Pancreas (tissue), 10 donors: ENCODE data around the gene PLCG2. TPM values are rescaled to one million over a fixed set of nuclear protein-coding genes. Genes with fewer than 3 reads are reported as not detected.

Experiments
- ATAC-seq, 4 donors: fragments of 200-7000 bp; cut with Tn5 transposase; one replicate each; pipeline versions ENCODE4 v1.8.0 to v1.9.1; 2020; ENCODE audit warnings: mild to moderate bottlenecking in 4 of 4, moderate library complexity in 4 of 4
- DNase-seq, 6 donors: peaks; one replicate each; pipeline ENCODE4 v3.0.0-alpha.2; 2020
- FAIRE-seq: peaks from 2 replicates; lab custom pipeline; 2012; peaks lifted over from hg19 to GRCh38; lab: Jason Lieb, UNC
- H3K27ac ChIP-seq, 4 donors: fragments of 200-600 bp; sonication (generic); 1 replicate in 3 of 4; 2 replicates in 1 of 4; pipeline versions ENCODE4 v1.5.0 to v1.8.0; 2020
- H3K27me3 ChIP-seq, 4 donors: fragments of 200-600 bp; one replicate each; pipeline ENCODE4 v1.8.0; 2021
- H3K36me3 ChIP-seq, 3 donors: fragments of 200-600 bp; sonication (generic) in 1 of 3; one replicate each; pipeline versions ENCODE4 v1.5.0 to v1.8.0; 2020 to 2021
- H3K4me1 ChIP-seq, 3 donors: fragments of 200-600 bp; one replicate each; pipeline ENCODE4 v1.8.0; 2021
- H3K4me3 ChIP-seq, 4 donors: fragments of 200-600 bp; sonication (generic) in 2 of 4; one replicate each; pipeline versions ENCODE4 v1.5.0 to v1.8.0; 2020 to 2021
- H3K9me3 ChIP-seq, 4 donors: fragments of 200-600 bp; one replicate each; pipeline ENCODE4 v1.8.0; 2021
- WGBS, 2 donors: extraction: QIAGEN DNeasy Blood & Tissue Kit; methylation state at CpG; one replicate each; pipeline ENCODE4 v1.1.7; 2013; 5-methylcytosine and 5-hydroxymethylcytosine counted together
- intact Hi-C, 3 donors: fragments of 100-400 bp; cut with DNase I; formaldehyde crosslinking; loops; one replicate each; pipeline versions ENCODE4 v1.11.1 to v1.14.2; 2022
- polyA plus RNA-seq, 2 donors: library from polyadenylated mRNA; stranded (reverse); fragments of 200-250 nt; gene quantifications; one replicate each; pipeline ENCODE4 v1.2.3, GENCODE V29; 2013
- total RNA-seq, 6 donors: library from RNA; stranded (reverse); fragmentation: NEBNext Ultra II Directional in 4 of 6; extraction: Animal tissue kit (Norgen Biotek cat#: 25700) in 4 of 6; gene quantifications; one replicate each; pipeline versions ENCODE4 v1.2.1 to v1.2.4, GENCODE V29; 2021 to 2023
- TF ChIP-seq, protein P1 (sequence below), 4 donors: fragments of 200-600 bp; sonication (generic) in 3 of 4; IDR thresholded peaks; one replicate each; pipeline versions ENCODE4 v1.5.0 to v1.8.0; 2021; ENCODE audit warnings: antibody characterized with exemption in 4 of 4
- donor health status: healthy with polysubstance abuse.
- donor health status: DM: no; HTN: no; CAD: no; lungs with moderate emphysema.
- donor health status: DM: no; HTN: no; CAD: no.
- donor health status: control.
- donor health status: control.
- donor health status: Bipolar disorder and iron deficiency.
- donor health status: DM: yes; HTN: yes; CAD: no.
- donor health status: DM: no; HTN: no; CAD: no.
- donor health status: DM: no; HTN: no; CAD: no.
- donor health status: DM: yes; HTN: yes; CAD: no.

Gene PLCG2
- total and polyA plus RNA-seq, 8 donors, result 3.7 to 23.6 (median 8.0) TPM

DNA sequence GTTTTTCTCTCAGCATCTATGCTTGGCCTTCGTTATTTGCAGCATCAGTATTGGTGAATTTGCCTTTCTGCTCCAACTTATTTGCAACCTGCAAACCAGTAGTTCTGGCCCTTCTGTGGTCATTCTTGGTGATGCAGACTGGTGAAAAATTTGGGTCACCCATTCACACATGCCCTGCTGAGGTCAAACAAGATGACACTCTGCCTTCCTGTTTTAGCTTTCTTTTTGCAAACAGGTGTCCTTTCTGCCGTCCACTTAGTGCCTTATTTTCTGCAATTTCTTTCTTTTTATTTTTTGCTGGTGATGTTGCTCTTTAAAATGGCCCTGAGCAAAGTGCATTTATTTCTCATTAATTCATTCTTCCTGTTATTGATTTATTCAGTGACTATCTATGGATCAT is 31.3 kb downstream of the PLCG2 start:
- H3K27me3 ChIP-seq, result no peaks in the 10 kb centered on the region
- ATAC-seq (no peak), FAIRE-seq (no peak), DNase-seq (no peak)
- intact Hi-C loops, result no loop called here
- H3K9me3 ChIP-seq, result no peaks in the 10 kb centered on the region
- H3K36me3 ChIP-seq, result no peaks in the 10 kb centered on the region
- no peak overlapping the region for H3K27ac ChIP-seq
- TF ChIP-seq, protein P1, sequence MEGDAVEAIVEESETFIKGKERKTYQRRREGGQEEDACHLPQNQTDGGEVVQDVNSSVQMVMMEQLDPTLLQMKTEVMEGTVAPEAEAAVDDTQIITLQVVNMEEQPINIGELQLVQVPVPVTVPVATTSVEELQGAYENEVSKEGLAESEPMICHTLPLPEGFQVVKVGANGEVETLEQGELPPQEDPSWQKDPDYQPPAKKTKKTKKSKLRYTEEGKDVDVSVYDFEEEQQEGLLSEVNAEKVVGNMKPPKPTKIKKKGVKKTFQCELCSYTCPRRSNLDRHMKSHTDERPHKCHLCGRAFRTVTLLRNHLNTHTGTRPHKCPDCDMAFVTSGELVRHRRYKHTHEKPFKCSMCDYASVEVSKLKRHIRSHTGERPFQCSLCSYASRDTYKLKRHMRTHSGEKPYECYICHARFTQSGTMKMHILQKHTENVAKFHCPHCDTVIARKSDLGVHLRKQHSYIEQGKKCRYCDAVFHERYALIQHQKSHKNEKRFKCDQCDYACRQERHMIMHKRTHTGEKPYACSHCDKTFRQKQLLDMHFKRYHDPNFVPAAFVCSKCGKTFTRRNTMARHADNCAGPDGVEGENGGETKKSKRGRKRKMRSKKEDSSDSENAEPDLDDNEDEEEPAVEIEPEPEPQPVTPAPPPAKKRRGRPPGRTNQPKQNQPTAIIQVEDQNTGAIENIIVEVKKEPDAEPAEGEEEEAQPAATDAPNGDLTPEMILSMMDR (IDR thresholded peaks at IDR 0.05), result no peak
- H3K4me1 ChIP-seq, result no peaks in the 10 kb centered on the region
- H3K4me3 ChIP-seq, result no peak overlapping the region
- 60 to 66% methylated on average over 2 of the region's 2 CpGs for WGBS, 2 donors

DNA sequence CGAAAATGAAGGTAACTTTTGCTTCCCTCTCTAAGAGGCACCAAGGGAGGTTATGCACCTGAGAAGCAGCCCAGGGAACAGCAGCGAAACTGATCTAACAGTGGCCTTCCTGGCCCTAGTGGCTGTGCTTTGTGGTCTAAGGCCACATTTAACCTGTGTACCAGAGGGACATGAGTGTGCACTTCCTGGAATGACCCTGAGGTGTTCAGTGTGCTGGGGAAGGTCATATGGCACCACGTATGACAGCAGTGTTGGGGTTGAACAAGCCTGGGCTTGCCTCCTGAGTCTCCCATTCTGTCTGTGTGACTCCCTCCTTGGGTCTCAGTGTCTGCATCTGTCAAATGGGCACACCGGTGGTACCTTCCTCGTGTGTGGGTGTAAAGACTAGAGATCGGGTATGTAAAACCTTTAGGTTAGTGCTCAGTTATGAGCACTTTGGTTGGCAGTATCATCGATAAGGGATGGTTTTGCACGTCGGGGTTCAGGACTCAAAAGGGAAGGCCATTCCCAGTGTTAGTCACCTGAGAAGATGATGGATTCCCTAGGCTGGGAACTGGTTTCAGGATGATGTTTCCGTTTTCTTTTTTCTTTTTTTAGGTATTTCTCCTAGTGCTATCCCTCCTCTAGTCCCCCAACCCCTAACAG is 31.9 kb downstream of the PLCG2 start:
- Histone ChIP-seq H3K27me3 (no peaks in the 10 kb centered on the region), H3K27ac (no peak overlapping the region), H3K9me3 (no peaks in the 10 kb centered on the region), H3K4me3 (no peak overlapping the region), H3K4me1 (no peaks in the 10 kb centered on the region), H3K36me3 (no peaks in the 10 kb centered on the region)
- ATAC-seq, result no peak
- WGBS, 2 donors, result 62 to 79% methylated on average over 10 of the region's 10 CpGs
- no peak for FAIRE-seq
- intact Hi-C loops, result no loop called here
- no peak for DNase-seq
- TF ChIP-seq, protein P1 (IDR thresholded peaks at IDR 0.05), result no peak

DNA sequence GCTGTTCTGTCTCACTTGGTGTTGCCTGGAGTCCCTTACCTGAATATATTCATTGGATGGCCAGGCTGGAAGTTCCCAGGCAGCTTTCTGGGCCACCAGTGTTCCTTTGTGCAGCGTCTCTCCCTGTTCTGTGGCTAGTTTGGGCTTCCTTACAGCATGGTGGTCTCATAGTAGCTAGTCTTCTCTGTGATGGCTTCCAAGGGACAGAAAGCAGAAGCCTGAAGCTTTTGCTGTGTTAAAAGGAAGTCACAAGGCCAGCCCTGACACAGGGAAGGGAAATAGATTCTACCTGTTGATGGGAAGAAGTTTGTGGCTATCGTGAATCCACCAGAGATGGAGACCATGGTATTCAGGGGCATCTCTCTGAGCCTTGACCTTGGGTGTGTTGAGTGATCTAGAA is 34.6 kb downstream of the PLCG2 start:
- Histone ChIP-seq H3K9me3 (no peaks in the 10 kb centered on the region), H3K36me3 (no peaks in the 10 kb centered on the region), H3K27me3 (no peaks in the 10 kb centered on the region), H3K4me3 (no peak overlapping the region), H3K4me1 (no peaks in the 10 kb centered on the region), H3K27ac (no peak overlapping the region)
- no peak for FAIRE-seq
- DNase-seq, result no peak
- 76 to 82% methylated on average over 2 of the region's 2 CpGs for WGBS, 2 donors
- intact Hi-C loops, result no loop called here
- TF ChIP-seq, protein P1 (IDR thresholded peaks at IDR 0.05), result no peak
- ATAC-seq, result no peak

DNA sequence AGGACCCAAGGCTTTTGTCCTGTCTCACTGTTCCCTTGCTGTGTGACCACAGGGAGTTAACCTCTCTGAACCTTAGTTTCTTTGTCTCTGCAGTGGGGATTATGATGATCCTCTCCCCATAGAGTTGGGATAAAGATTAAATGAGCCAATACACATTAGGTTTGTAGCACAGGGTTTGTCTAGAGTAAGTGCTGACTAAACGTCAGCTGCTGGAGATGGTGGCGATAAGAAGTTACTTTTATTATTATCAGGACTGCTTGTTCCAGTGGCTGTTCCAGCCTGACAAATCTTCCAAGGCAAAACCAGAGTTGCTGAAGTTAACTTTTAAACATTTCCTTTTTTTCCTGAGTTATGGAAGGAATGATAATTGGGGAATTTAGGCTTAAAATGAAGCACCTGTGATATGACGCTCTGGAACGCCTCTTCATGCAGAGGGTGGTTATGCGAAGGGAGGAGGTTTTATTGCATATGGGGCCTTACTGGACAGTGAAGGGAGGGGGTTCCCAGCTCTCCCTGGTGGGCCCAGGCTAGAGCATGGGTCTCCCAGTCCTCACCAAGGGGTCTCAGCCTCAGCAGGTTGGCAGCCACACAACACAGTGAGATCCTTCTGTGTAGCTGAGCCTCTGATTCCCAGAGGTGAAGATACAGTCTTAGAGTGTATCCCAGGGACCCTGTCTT is 35.8 kb downstream of the PLCG2 start:
- H3K4me3 ChIP-seq, result no peak overlapping the region
- H3K27ac ChIP-seq, result no peak overlapping the region
- no peaks in the 10 kb centered on the region for H3K9me3 ChIP-seq
- no peaks in the 10 kb centered on the region for H3K27me3 ChIP-seq
- no peaks in the 10 kb centered on the region for H3K36me3 ChIP-seq
- H3K4me1 ChIP-seq, result no peaks in the 10 kb centered on the region
- ATAC-seq (no peak), DNase-seq (no peak), FAIRE-seq (no peak)
- intact Hi-C loops, result no loop called here
- TF ChIP-seq, protein P1 (IDR thresholded peaks at IDR 0.05), result no peak
- WGBS, 2 donors, result 47 to 52% methylated on average over 5 of the region's 5 CpGs

DNA sequence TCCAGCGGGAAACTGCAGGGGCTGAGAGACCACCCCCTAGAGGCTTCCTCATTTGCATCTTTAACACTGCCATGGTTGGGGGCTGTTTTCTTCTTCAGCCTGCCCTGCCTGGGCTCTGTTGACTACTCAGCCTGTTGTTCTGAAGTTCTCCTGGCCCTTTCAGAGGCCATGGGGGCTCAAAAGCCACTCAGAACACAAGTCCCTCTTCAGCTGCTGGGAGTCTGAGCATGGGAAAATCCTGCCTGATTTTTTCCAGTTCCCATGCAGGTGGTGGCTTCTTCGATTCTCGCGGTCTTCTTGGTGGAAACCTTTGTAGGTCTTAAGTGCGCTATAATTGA is 36.3 kb downstream of the PLCG2 start:
- Histone ChIP-seq H3K36me3 (no peaks in the 10 kb centered on the region), H3K9me3 (no peaks in the 10 kb centered on the region), H3K4me3 (no peak overlapping the region), H3K4me1 (no peaks in the 10 kb centered on the region), H3K27me3 (no peaks in the 10 kb centered on the region), H3K27ac (no peak overlapping the region)
- TF ChIP-seq, protein P1 (IDR thresholded peaks at IDR 0.05), result no peak
- DNase-seq (no peak), ATAC-seq (no peak), FAIRE-seq (no peak)
- intact Hi-C loops, result no loop called here
- WGBS, 2 donors, result 72 to 74% methylated on average over 5 of the region's 5 CpGs
